ENCODE results near the gene CEP112. TPM values are rescaled to one million over a fixed set of nuclear protein-coding genes. Genes with fewer than 3 reads are reported as not detected.

Gene CEP112
- total and polyA plus RNA-seq, 2 of the 4 experiments (the other 2 are of a cell fraction): 2.5 to 5.6 TPM

GRCh38 chr17:65819810-65820209 lies 372.1 kb downstream of the CEP112 start:
- H3K4me1 ChIP-seq (ENCODE audit: control insufficient read depth, insufficient read depth, low read length): no peaks in the 10 kb centered on the region
- no peak for ATAC-seq (ENCODE audit: low read depth)
- no peak overlapping the region for H2AFZ ChIP-seq (replicated peaks; ENCODE audit: low read length, poor library complexity)
- no TSS peak for BruUV-seq (replicated peaks)
- no peak overlapping the region for H3K18ac ChIP-seq (ENCODE audit: low read depth, low read length)
- no peak overlapping the region for H2AK5ac ChIP-seq (ENCODE audit: low read depth, low read length)
- H3K4me3 ChIP-seq (ENCODE audit: insufficient read depth, low read depth, low read length): no peak overlapping the region
- no peaks in the 10 kb centered on the region for H3K79me1 ChIP-seq (ENCODE audit: low read depth in 1 of 2, low read length in 2 of 2)
- no peak overlapping the region for H3K4me2 ChIP-seq (ENCODE audit: low read depth, low read length)
- no peak overlapping the region for H3K9ac ChIP-seq (ENCODE audit: low read depth, low read length)
- no peak overlapping the region for H4K8ac ChIP-seq (ENCODE audit: low read depth in 2 of 2, low read length in 2 of 2)
- TF ChIP-seq CTCF (conservative IDR thresholded peaks at IDR 0.05; ENCODE audit: low read depth, low read length): no peak
- no peak for TF ChIP-seq ELK1 (IDR thresholded peaks at IDR 0.05; ENCODE audit: borderline replicate concordance, low read depth, low read length)
- TF ChIP-seq MAZ (IDR thresholded peaks at IDR 0.05; ENCODE audit: borderline replicate concordance, low read depth, low read length): no peak
- TF ChIP-seq RCOR1 (IDR thresholded peaks at IDR 0.05; ENCODE audit: insufficient replicate concordance, low read length): no peak
- no peak for TF ChIP-seq CHD1 (IDR thresholded peaks at IDR 0.05; ENCODE audit: low read depth, low read length)
- TF ChIP-seq FOS (IDR thresholded peaks at IDR 0.05; ENCODE audit: low read depth, low read length): no peak
- TF ChIP-seq SMC3 (IDR thresholded peaks at IDR 0.05; ENCODE audit: low read depth, low read length): no peak
- ChIA-PET POLR2A (ENCODE audit: unreplicated experiment) (no interaction called here), CTCF (no interaction called here)
- H3K27ac ChIP-seq (ENCODE audit: insufficient read depth, low read length): no peak overlapping the region
- no CpG with 5 or more reads among the region's 3 CpGs for WGBS, 2 experiments (ENCODE audit: extremely low coverage in 2 of 2, insufficient read length in 1 of 2)
- H2AK9ac ChIP-seq (replicated peaks; ENCODE audit: low read depth, low read length, poor library complexity): no peak overlapping the region
- H3K4ac ChIP-seq (ENCODE audit: low read depth, low read length): no peak overlapping the region
- DNase-seq: no peak
- intact Hi-C loops (cut with micrococcal nuclease) (no loop called here), in situ Hi-C loops (cut with MboI; ENCODE audit: low sequenced_read_pairs) (no loop called here), dilution Hi-C loops (cut with HindIII; ENCODE audit: low sequenced_read_pairs, unreplicated experiment) (no loop called here)
- H4K91ac ChIP-seq (ENCODE audit: insufficient read depth, low read depth, low read length): no peak overlapping the region
- no peak overlapping the region for H4K5ac ChIP-seq (ENCODE audit: low read depth, low read length)
- H4K20me1 ChIP-seq (ENCODE audit: insufficient read depth, low read length): no peaks in the 10 kb centered on the region
- H2BK15ac ChIP-seq (ENCODE audit: low read depth, low read length): no peak overlapping the region
- no peak overlapping the region for H3K56ac ChIP-seq (ENCODE audit: extremely low read depth, insufficient read depth, low read length)
- H2BK20ac ChIP-seq (ENCODE audit: low read depth, low read length): no peak overlapping the region
- no peak overlapping the region for H2BK120ac ChIP-seq (ENCODE audit: low read depth, low read length)
- no peaks in the 10 kb centered on the region for H3K27me3 ChIP-seq (ENCODE audit: control insufficient read depth, insufficient read depth, low read length)
- no peak overlapping the region for H3K23ac ChIP-seq (ENCODE audit: low read depth, low read length)
- no peaks in the 10 kb centered on the region for H3K36me3 ChIP-seq (ENCODE audit: control insufficient read depth, insufficient read depth, low read length)
- H2BK5ac ChIP-seq (ENCODE audit: low read depth, low read length, poor library complexity, severe bottlenecking): no peak overlapping the region
- H3K14ac ChIP-seq (replicated peaks; ENCODE audit: low read depth, low read length): no peak overlapping the region
- H3K9me1 ChIP-seq (ENCODE audit: insufficient read depth, low read length): no peaks in the 10 kb centered on the region
- no peaks in the 10 kb centered on the region for H3K9me3 ChIP-seq (ENCODE audit: control insufficient read depth, insufficient read depth, low read length)

Data from IMR-90 (cell line).